Suprapubic skin (tissue), 4 donors: ENCODE data around the gene DNAJB1. TPM values are rescaled to one million over a fixed set of nuclear protein-coding genes. Genes with fewer than 3 reads are reported as not detected.
A peak's percentile ranks its signal among the peaks of the same experiment; 100 is the strongest.

Source experiments
- DNase-seq, 2 donors: peaks; one replicate each; pipeline ENCODE4 v3.0.0-alpha.2; 2019; ENCODE audit warnings: low spot score in 2 of 2
- H3K27ac ChIP-seq: fragments of 200-600 bp; sonication (generic); one replicate; pipeline ENCODE4 v1.5.1; 2019
- H3K27me3 ChIP-seq: fragments of 200-600 bp; sonication (generic); one replicate; pipeline ENCODE4 v1.5.1; 2019
- H3K36me3 ChIP-seq: fragments of 200-600 bp; sonication (generic); one replicate; pipeline ENCODE4 v1.5.1; 2019
- H3K4me1 ChIP-seq: fragments of 200-600 bp; sonication (generic); one replicate; pipeline ENCODE4 v1.5.1; 2019
- H3K4me3 ChIP-seq: fragments of 200-600 bp; sonication (generic); one replicate; pipeline ENCODE4 v1.5.1; 2019; ENCODE audit warnings: mild to moderate bottlenecking
- H3K9me3 ChIP-seq: fragments of 200-600 bp; sonication (generic); one replicate; pipeline ENCODE4 v1.5.1; 2019
- CTCF ChIP-seq, 2 donors: fragments of 200-600 bp in 1 of 2; fragments of 450-650 bp in 1 of 2; sonication (generic) in 1 of 2; IDR thresholded peaks; one replicate each; pipeline ENCODE4 v1.5.1; 2016 to 2019; ENCODE audit warnings: antibody characterized with exemption in 2 of 2, mild to moderate bottlenecking in 1 of 2, moderate library complexity in 1 of 2
- EP300 ChIP-seq: sonication (generic); formaldehyde crosslinking; IDR thresholded peaks from one replicate; pipeline ENCODE4 v1.6.1; 2017; ENCODE audit warnings: antibody characterized with exemption
- POLR2A ChIP-seq, 2 donors: fragments of 450-650 bp; IDR thresholded peaks; one replicate each; pipeline ENCODE4 v1.6.1; 2017; ENCODE audit warnings: antibody characterized with exemption in 2 of 2, mild to moderate bottlenecking in 2 of 2, moderate library complexity in 2 of 2
- POLR2AphosphoS5 ChIP-seq, 3 donors: sonication (generic); formaldehyde crosslinking; IDR thresholded peaks; one replicate each; pipeline ENCODE4 v1.6.1; 2017; ENCODE audit warnings: antibody characterized with exemption in 3 of 3
- WGBS: methylation state at CpG from one replicate; pipeline ENCODE4 v1.1.5; 2018; 5-methylcytosine and 5-hydroxymethylcytosine counted together
- total RNA-seq, 4 donors: library from RNA; depleted of rRNA; stranded (reverse); fragments of >200 nt; gene quantifications; one replicate each; pipeline ENCODE4 v1.1.0, GENCODE V29; 2016

DNAJB1 gene
- total RNA-seq, 4 donors from 2014 or later, result 54.5 to 197 (median 145) TPM

DNA sequence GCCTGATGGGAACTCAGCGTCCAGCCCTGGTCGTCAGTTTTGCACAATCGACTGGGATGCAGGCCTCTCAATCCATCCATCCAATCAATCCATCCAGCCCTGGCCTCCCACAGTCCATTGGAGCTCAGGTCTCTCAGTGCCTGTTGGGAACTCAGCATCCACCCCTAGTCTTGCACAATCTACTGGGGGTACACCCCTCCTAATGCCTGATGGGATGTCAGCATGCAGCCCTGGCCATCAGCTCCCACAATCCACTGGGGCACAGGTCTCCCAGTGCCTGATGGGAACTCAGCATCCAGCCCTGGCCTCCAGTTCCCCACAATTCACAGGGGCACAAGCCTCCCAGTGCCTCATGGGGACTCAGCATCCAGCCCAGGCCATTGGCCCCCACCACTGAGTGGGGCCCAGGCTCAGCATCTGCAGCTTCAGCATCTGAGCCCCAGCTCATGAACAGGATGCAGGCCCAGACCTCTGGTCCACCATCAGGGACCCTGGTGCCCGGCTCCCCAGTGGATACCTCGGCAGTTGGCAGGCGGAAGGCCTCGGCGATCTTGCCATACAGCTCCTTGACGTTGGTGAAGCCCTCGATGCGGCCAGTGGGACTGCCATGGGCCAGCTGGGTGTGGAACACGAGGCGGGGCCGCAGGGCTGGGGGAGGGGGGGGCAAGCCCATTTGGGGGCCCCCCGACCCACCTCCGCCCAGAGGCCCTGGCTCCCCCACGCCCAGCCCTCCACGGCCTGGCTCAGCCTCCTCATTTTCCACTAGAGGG is 35.8 kb downstream of the DNAJB1 start:
- no peak for TF ChIP-seq POLR2AphosphoS5 (IDR thresholded peaks at IDR 0.05)
- no peak for TF ChIP-seq POLR2A (IDR thresholded peaks at IDR 0.05)
- TF ChIP-seq CTCF (IDR thresholded peaks at IDR 0.05), result no peak
- no peak for TF ChIP-seq EP300
- Histone ChIP-seq H3K4me3 (no peak overlapping the region), H3K9me3 (no peaks in the 10 kb centered on the region), H3K27me3 (no peaks in the 10 kb centered on the region), H3K36me3 (peaks cover 68% of the 10 kb centered on the region), H3K27ac (no peak overlapping the region), H3K4me1 (peaks cover 8% of the 10 kb centered on the region)
- WGBS, result 90% methylated on average over 9 of the region's 18 CpGs
- DNase-seq, result peak in 1 of 2 donors; percentile 66

DNA sequence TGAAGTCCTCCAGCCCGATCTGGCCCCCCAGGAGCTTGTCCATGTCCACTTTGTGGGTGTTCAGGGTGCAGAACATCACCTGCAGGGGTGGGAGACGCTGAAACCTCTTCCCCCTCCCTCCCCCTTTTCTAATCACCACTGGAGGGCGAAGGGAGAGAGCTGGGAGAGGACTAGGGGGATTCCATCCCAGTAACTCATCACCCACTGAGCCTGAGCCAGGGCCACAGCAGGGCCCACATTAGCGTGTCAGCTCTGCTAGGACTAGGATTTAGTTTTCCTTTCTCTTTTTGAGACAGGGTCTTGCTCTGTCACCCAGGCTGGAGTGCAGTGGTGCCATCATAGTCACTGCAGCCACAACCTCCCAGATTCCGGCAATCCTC is 37.5 kb downstream of the DNAJB1 start:
- H3K4me1 ChIP-seq, result peaks cover 24% of the 10 kb centered on the region
- DNase-seq, result no peak

GRCh38 chr19:14479975-14480699 is 38.1 kb downstream of the DNAJB1 start:
- no peaks in the 10 kb centered on the region for H3K9me3 ChIP-seq
- no peak for TF ChIP-seq EP300
- TF ChIP-seq CTCF (IDR thresholded peaks at IDR 0.05), result peak; percentile 21 to 81
- no peaks in the 10 kb centered on the region for H3K27me3 ChIP-seq
- H3K4me3 ChIP-seq, result no peak overlapping the region
- no peak overlapping the region for H3K27ac ChIP-seq
- WGBS, result 73% methylated on average over 24 of the region's 43 CpGs
- peak in 1 of 2 donors; percentile 68 for DNase-seq
- H3K4me1 ChIP-seq, result peaks cover 29% of the 10 kb centered on the region
- peaks cover 67% of the 10 kb centered on the region for H3K36me3 ChIP-seq

More for the DNA sequence above, 37.5 kb downstream of the DNAJB1 start:
- H3K36me3 ChIP-seq, result peaks cover 67% of the 10 kb centered on the region
- WGBS, result 87% methylated on average over 5 of the region's 5 CpGs
- no peak for TF ChIP-seq CTCF (IDR thresholded peaks at IDR 0.05)
- TF ChIP-seq POLR2A (IDR thresholded peaks at IDR 0.05), result no peak
- no peak for TF ChIP-seq EP300
- no peak for TF ChIP-seq POLR2AphosphoS5 (IDR thresholded peaks at IDR 0.05)
- H3K27me3 ChIP-seq, result no peaks in the 10 kb centered on the region
- no peak overlapping the region for H3K27ac ChIP-seq
- H3K9me3 ChIP-seq, result no peaks in the 10 kb centered on the region
- no peak overlapping the region for H3K4me3 ChIP-seq

DNA sequence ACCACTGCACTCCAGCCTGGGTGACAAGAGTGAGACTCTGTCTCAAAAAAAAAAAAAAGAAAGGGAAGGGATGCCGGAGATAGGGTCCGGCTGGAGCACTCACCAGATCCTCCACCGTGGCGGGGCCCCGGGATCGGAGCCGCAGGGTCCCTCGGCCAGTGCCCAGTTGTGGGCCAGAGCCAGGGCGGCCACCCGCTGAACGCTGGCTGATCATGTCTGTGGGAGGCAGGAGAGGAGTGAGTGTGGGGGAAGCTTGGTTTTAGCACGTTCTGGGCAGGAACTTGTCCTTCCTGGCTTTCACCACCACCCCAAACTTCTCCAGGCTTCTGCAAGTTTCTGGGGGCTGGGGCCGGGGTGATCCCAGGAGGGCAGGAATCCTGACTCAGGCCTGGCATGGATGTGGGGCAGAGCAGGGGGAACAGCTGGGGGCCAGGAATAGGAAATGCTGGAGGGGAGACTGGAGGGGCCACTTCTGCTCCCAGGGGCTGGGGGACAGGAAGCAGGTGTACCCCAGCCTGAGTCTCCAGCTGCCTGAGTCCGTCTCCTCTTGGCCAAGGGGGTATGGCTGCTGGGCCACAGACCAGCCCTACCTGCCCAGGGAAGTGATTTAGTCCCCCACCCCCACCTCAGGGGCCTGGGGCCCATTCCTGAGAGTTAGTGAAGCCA is 38.8 kb downstream of the DNAJB1 start:
- TF ChIP-seq EP300 (no peak), POLR2A (IDR thresholded peaks at IDR 0.05) (no peak), CTCF (IDR thresholded peaks at IDR 0.05) (no peak), POLR2AphosphoS5 (IDR thresholded peaks at IDR 0.05) (no peak)

GRCh38 chr19:14478113-14478545 is 40.1 kb downstream of the DNAJB1 start:
- 82% methylated on average over 13 of the region's 24 CpGs for WGBS
- Histone ChIP-seq H3K4me3 (no peak overlapping the region), H3K27ac (no peak overlapping the region), H3K27me3 (peaks cover 19% of the 10 kb centered on the region), H3K36me3 (peaks cover 53% of the 10 kb centered on the region), H3K9me3 (no peaks in the 10 kb centered on the region), H3K4me1 (peaks cover 45% of the 10 kb centered on the region)
- DNase-seq, result peak in 1 of 2 donors; percentile 64
- TF ChIP-seq POLR2A (IDR thresholded peaks at IDR 0.05), result no peak
- TF ChIP-seq POLR2AphosphoS5 (IDR thresholded peaks at IDR 0.05), result no peak
- no peak for TF ChIP-seq CTCF (IDR thresholded peaks at IDR 0.05)
- TF ChIP-seq EP300, result no peak

More for the DNA sequence above, 38.8 kb downstream of the DNAJB1 start:
- no peak overlapping the region for H3K27ac ChIP-seq
- 80% methylated on average over 13 of the region's 14 CpGs for WGBS
- H3K4me3 ChIP-seq, result no peak overlapping the region
- peaks cover 34% of the 10 kb centered on the region for H3K4me1 ChIP-seq
- no peak for DNase-seq
- H3K27me3 ChIP-seq, result peaks cover 6% of the 10 kb centered on the region
- no peaks in the 10 kb centered on the region for H3K9me3 ChIP-seq
- peaks cover 62% of the 10 kb centered on the region for H3K36me3 ChIP-seq
